Chondrocyte (in vitro differentiated cells): Measurements from ENCODE around the gene PLXNC1. TPM values are rescaled to one million over a fixed set of nuclear protein-coding genes. Genes with fewer than 3 reads are reported as not detected.
A peak's percentile ranks its signal among the peaks of the same experiment; 100 is the strongest.

ENCODE experiments used
- DNase-seq: peaks from one replicate; pipeline ENCODE4 v3.0.0; 2021; ENCODE audit warnings: mixed read lengths, low spot score
- H3K27ac Mint-ChIP-seq: one replicate; pipeline ENCODE4 v1.8.0; 2021; ENCODE audit warnings: mild to moderate bottlenecking, moderate library complexity, mixed read lengths; ENCODE audit not compliant: unreplicated experiment
- H3K27me3 Mint-ChIP-seq: 2 replicates; pipeline ENCODE4 v1.8.0; 2021; ENCODE audit warnings: low read depth, mixed read lengths
- H3K36me3 Mint-ChIP-seq: 2 replicates; pipeline ENCODE4 v1.8.0; 2021; ENCODE audit warnings: low read depth, mixed read lengths
- H3K4me1 Mint-ChIP-seq: 2 replicates; pipeline ENCODE4 v1.8.0; 2021; ENCODE audit warnings: low read depth, mild to moderate bottlenecking, mixed read lengths
- H3K4me3 Mint-ChIP-seq: one replicate; pipeline ENCODE4 v1.8.0; 2021; ENCODE audit warnings: mild to moderate bottlenecking, moderate library complexity, mixed read lengths; ENCODE audit not compliant: unreplicated experiment
- H3K9me3 Mint-ChIP-seq: 2 replicates; pipeline ENCODE4 v1.8.0; 2021; ENCODE audit warnings: low read depth, mixed read lengths
- total RNA-seq: library from RNA; stranded (reverse); gene quantifications from 3 replicates; pipeline ENCODE4 v1.2.1, GENCODE V29; 2021
- TF ChIP-seq, protein P1 (sequence below): fragments of 200-600 bp; sonication (generic); IDR thresholded peaks from 2 replicates; pipeline ENCODE4 v1.5.0; 2021; ENCODE audit warnings: antibody characterized with exemption, mild to moderate bottlenecking, moderate library complexity

The PLXNC1 gene
- total RNA-seq, 1 donor from 2014 or later = 0.67 TPM

DNA sequence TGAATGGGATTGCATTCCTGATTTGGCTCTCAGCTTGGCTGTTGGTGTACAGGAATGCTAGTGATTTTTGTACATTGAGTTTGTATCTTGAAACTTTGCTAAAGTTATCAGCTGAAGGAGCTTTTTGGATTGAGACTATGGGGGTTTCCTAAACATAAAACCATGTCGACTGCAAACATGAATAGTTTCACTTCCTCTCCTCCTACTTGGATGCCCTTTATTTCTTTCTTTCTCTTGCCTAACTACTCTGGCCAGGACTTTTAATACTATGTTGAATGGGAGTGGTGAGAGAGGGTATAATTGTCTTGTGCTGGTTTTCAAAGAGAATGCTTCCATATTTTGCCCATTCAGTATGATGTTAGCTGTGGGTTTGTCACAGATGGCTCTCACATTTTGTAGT, 169.8 kb downstream of the PLXNC1 start:
- no peaks in the 10 kb centered on the region for H3K4me1 Mint-ChIP-seq
- TF ChIP-seq, protein P1, sequence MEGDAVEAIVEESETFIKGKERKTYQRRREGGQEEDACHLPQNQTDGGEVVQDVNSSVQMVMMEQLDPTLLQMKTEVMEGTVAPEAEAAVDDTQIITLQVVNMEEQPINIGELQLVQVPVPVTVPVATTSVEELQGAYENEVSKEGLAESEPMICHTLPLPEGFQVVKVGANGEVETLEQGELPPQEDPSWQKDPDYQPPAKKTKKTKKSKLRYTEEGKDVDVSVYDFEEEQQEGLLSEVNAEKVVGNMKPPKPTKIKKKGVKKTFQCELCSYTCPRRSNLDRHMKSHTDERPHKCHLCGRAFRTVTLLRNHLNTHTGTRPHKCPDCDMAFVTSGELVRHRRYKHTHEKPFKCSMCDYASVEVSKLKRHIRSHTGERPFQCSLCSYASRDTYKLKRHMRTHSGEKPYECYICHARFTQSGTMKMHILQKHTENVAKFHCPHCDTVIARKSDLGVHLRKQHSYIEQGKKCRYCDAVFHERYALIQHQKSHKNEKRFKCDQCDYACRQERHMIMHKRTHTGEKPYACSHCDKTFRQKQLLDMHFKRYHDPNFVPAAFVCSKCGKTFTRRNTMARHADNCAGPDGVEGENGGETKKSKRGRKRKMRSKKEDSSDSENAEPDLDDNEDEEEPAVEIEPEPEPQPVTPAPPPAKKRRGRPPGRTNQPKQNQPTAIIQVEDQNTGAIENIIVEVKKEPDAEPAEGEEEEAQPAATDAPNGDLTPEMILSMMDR = no peak
- no peak for DNase-seq
- H3K27me3 Mint-ChIP-seq = no peaks in the 10 kb centered on the region
- peaks cover 55% of the 10 kb centered on the region for H3K9me3 Mint-ChIP-seq
- no peak overlapping the region for H3K4me3 Mint-ChIP-seq
- H3K36me3 Mint-ChIP-seq = peaks cover 29% of the 10 kb centered on the region
- no peak overlapping the region for H3K27ac Mint-ChIP-seq

DNA sequence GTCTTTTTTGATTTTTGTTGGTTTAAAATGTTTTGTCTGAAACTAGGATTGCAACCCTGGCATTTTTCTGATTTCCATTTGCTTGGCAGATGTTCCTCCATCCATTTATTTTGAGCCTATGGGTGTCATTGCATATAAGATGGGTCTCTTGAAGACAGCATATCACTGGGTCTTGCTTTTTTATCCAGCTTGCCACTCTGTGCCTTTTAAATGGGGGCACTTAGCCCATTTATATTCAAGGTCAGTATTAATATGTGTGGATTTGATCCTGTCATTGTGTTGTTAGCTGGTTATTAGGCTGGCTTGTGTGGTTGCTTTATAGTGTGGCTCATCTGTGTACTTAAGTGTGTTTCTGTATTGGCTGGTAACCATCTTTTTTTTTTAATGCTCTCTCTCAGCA, 171.7 kb downstream of the PLXNC1 start:
- DNase-seq = no peak
- TF ChIP-seq, protein P1 = no peak
- Mint-ChIP-seq H3K36me3 (peaks cover 40% of the 10 kb centered on the region), H3K4me1 (no peaks in the 10 kb centered on the region), H3K9me3 (peaks cover 50% of the 10 kb centered on the region), H3K27ac (no peak overlapping the region), H3K4me3 (no peak overlapping the region), H3K27me3 (no peaks in the 10 kb centered on the region)

DNA sequence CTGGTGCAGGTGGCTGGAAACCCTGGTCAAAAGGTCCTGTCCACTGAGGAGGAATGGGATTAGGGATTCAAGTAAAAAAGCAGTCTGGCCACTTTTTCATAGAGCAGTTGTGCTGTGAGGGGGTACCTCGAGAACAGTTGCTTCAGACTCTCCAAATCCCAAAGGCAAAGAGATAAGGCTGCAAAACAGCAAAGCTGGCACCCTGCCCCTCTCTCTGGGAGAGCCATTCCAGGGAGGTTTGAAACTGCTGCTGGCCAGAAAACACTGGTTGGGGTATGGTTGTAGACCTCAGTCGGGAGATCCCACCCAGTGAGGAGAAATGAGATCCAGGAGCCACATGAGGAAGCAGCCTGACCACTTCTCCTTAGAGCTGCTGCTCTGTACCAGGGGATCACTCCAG, 174.0 kb downstream of the PLXNC1 start:
- Mint-ChIP-seq H3K4me1 (peaks cover 8% of the 10 kb centered on the region), H3K9me3 (peaks cover 46% of the 10 kb centered on the region)

DNA sequence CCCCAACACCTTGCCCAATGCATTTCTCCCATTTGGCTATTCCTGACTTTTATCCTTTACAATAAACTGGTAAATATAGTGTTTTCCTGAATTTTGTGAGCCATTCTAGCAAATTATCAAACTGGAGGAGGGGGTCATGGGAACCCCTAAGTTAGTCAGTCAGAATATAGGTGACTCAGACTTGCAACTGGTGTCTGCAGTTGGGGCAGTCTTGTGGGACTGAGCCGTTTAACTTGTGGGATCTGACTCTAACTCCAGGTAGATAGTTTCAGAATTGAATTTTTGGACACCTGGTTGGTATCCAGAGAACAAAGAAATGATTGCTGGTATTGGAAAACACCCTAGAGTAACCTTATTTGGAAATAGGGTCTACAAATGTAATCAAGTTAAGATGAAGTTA, 177.9 kb downstream of the PLXNC1 start:
- H3K27me3 Mint-ChIP-seq = no peaks in the 10 kb centered on the region
- no peak overlapping the region for H3K4me3 Mint-ChIP-seq
- DNase-seq = no peak
- H3K27ac Mint-ChIP-seq = no peak overlapping the region
- peaks cover 9% of the 10 kb centered on the region for H3K9me3 Mint-ChIP-seq
- TF ChIP-seq, protein P1 = no peak
- H3K36me3 Mint-ChIP-seq = peaks cover 24% of the 10 kb centered on the region
- peaks cover 8% of the 10 kb centered on the region for H3K4me1 Mint-ChIP-seq

More for the DNA sequence above, 174.0 kb downstream of the PLXNC1 start:
- Mint-ChIP-seq H3K36me3 (peaks cover 42% of the 10 kb centered on the region), H3K27me3 (no peaks in the 10 kb centered on the region), H3K27ac (no peak overlapping the region), H3K4me3 (no peak overlapping the region)
- TF ChIP-seq, protein P1 = no peak
- DNase-seq = no peak

DNA sequence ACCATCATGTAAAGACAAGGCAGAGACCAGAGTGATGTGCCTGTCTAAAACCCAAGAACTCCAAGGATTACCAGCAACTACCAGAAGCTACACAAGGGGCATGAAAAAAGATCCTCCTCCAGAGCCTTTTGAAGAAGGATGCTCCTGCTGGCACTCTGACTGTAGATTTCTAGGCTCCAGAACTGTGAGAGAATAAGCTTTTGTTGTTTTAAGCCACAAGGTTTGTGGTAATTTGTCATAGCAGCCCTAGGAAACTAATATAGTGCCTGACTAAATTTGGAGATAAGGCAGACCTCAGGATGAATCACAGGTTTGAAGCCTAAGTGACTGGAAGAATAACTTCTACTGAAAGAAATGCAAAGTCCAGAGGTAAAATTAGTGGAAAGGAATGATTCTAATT, 178.3 kb downstream of the PLXNC1 start:
- Mint-ChIP-seq H3K27me3 (no peaks in the 10 kb centered on the region), H3K4me3 (no peak overlapping the region), H3K27ac (peak overlapping the region; percentile 36), H3K4me1 (peaks cover 8% of the 10 kb centered on the region), H3K36me3 (peaks cover 22% of the 10 kb centered on the region), H3K9me3 (peaks cover 5% of the 10 kb centered on the region)
- no peak for DNase-seq
- TF ChIP-seq, protein P1 = no peak
